HCT116 (cell line): Measurements from ENCODE around the gene NFIB. TPM values are rescaled to one million over a fixed set of nuclear protein-coding genes. Genes with fewer than 3 reads are reported as not detected.

Experiments
- ATAC-seq: fragments of 200-7000 bp; cut with Tn5 transposase; 2 replicates; pipeline ENCODE4 v1.9.1; 2020; ENCODE audit warnings: mild to moderate bottlenecking, moderate library complexity
- BruUV-seq: library from RNA; stranded (reverse); fragments of 400-500 nt; replicated peaks from 2 replicates; lab custom pipeline; 2021; lab: Mats Ljungman, UMichigan
- CTCF ChIA-PET: fragments of 300-600 bp; sonication (Branson Sonifier 250); formaldehyde crosslinking; loops from one replicate; lab custom pipeline; 2021; ENCODE audit warnings: antibody characterized with exemption; lab: Charles Lee
- POLR2A ChIA-PET: fragments of 300-600, 350-600 bp; sonication (Branson Sonifier 250); formaldehyde crosslinking; loops from one replicate; lab custom pipeline; 2021; ENCODE audit warnings: antibody characterized with exemption; lab: Charles Lee
- RAD21 ChIA-PET, 2 experiments: fragments of 300-600 bp; sonication (Branson Sonifier 250); formaldehyde crosslinking; loops; one replicate each; lab custom pipeline; 2023; ENCODE audit warnings: low total read pairs in 2 of 2; ENCODE audit not compliant: uncharacterized antibody in 2 of 2, unreplicated experiment in 2 of 2, low non-redundant PET in 1 of 2; lab: Charles Lee
- DNase-seq: peaks from one replicate; pipeline ENCODE4 v3.0.0-alpha.2; 2010; ENCODE audit warnings: low read depth, low spot score
- H2AFZ ChIP-seq: fragments of 200-600 bp; shearing (Covaris generic), sonication (generic); 2 replicates; pipeline ENCODE4 v1.6.1; 2017; ENCODE audit warnings: low read depth, mixed run types, mixed read lengths, antibody characterized with exemption, low read length; ENCODE audit not compliant: poor library complexity, severe bottlenecking
- H3K27ac ChIP-seq: 2 replicates; pipeline ENCODE4 v1.5.1; 2012; ENCODE audit warnings: low read depth, low read length
- H3K27me3 ChIP-seq: fragments of 200-600 bp; sonication (generic); 2 replicates; pipeline ENCODE4 v1.6.1; 2016; ENCODE audit warnings: mixed run types, low read length, mixed read lengths; ENCODE audit not compliant: insufficient read depth
- H3K36me3 ChIP-seq, 2 experiments: fragments of 200-500 bp in 1 of 2; fragments of 200-600 bp in 1 of 2; sonication (Bioruptor generic) in 1 of 2; sonication (generic) in 1 of 2; 2 replicates each; pipeline versions ENCODE4 v1.5.1 to v1.6.1; 2014 to 2016; ENCODE audit warnings: low read length in 2 of 2, inconsistent platforms in 1 of 2, mixed read lengths in 1 of 2, mixed run types in 1 of 2; ENCODE audit not compliant: insufficient read depth in 2 of 2, control insufficient read depth in 1 of 2
- H3K4me1 ChIP-seq, 2 experiments: fragments of 200-600 bp in 1 of 2; sonication (generic) in 1 of 2; 2 replicates each; pipeline versions ENCODE4 v1.5.1 to v1.6.1; 2012 to 2017; ENCODE audit warnings: low read length in 2 of 2, inconsistent platforms in 1 of 2, mild to moderate bottlenecking in 1 of 2, mixed read lengths in 1 of 2, mixed run types in 1 of 2, moderate library complexity in 1 of 2; ENCODE audit not compliant: insufficient read depth in 2 of 2, control insufficient read depth in 1 of 2
- H3K4me2 ChIP-seq: fragments of 200-600 bp; sonication (generic); 2 replicates; pipeline ENCODE4 v1.6.1; 2017; ENCODE audit warnings: mixed run types, low read length, mixed read lengths
- H3K4me3 ChIP-seq, 2 experiments: fragments of 200-600 bp in 1 of 2; sonication (generic) in 1 of 2; replicated peaks in 1 of 2; 2 replicates each; pipeline ENCODE4 v1.5.1; 2011 to 2016; ENCODE audit warnings: low read length in 2 of 2, control low read depth in 1 of 2, low read depth in 1 of 2, mild to moderate bottlenecking in 1 of 2, mixed read lengths in 1 of 2, mixed run types in 1 of 2
- H3K79me2 ChIP-seq: fragments of 200-600 bp; sonication (generic); 2 replicates; pipeline ENCODE4 v1.6.1; 2017; ENCODE audit warnings: mild to moderate bottlenecking, mixed run types, low read length, moderate library complexity, mixed read lengths; ENCODE audit not compliant: insufficient read depth
- H3K9ac ChIP-seq: fragments of 200-600 bp; sonication (generic); 2 replicates; pipeline ENCODE4 v1.6.1; 2016; ENCODE audit warnings: low read length, mixed read lengths
- H3K9me2 ChIP-seq: fragments of 200-600 bp; sonication (generic), shearing (Covaris generic); 2 replicates; pipeline ENCODE4 v1.6.1; 2017; ENCODE audit warnings: mixed run types, mild to moderate bottlenecking, moderate library complexity; ENCODE audit not compliant: insufficient read depth
- H3K9me3 ChIP-seq, 2 experiments: fragments of 200-500 bp in 1 of 2; fragments of 200-600 bp in 1 of 2; sonication (Bioruptor generic) in 1 of 2; sonication (generic) in 1 of 2; 2 replicates each; pipeline ENCODE4 v1.6.1; 2014 to 2017; ENCODE audit warnings: low read length in 2 of 2, mixed read lengths in 2 of 2, inconsistent platforms in 1 of 2, low read depth in 1 of 2, mild to moderate bottlenecking in 1 of 2, mixed run types in 1 of 2, moderate library complexity in 1 of 2; ENCODE audit not compliant: control insufficient read depth in 1 of 2, insufficient read depth in 1 of 2
- H4K20me1 ChIP-seq: fragments of 200-600 bp; sonication (generic), shearing (Covaris generic); 2 replicates; pipeline ENCODE4 v1.6.1; 2017; ENCODE audit warnings: mixed run types, mild to moderate bottlenecking, moderate library complexity; ENCODE audit not compliant: insufficient read depth
- ATF3 ChIP-seq: IDR thresholded peaks from 2 replicates; pipeline ENCODE4 v1.6.1; 2012
- CEBPB ChIP-seq: IDR thresholded peaks from 2 replicates; pipeline ENCODE4 v1.6.1; 2012; ENCODE audit warnings: low read depth
- CTCF ChIP-seq, 3 experiments: fragments of 200-600 bp in 1 of 3; sonication (generic) in 1 of 3; IDR thresholded peaks in 2 of 3; conservative IDR thresholded peaks in 1 of 3; 2 replicates each; pipeline ENCODE4 v1.5.1; 2012 to 2017; ENCODE audit warnings: low read depth in 2 of 3, low read length in 2 of 3, antibody characterized with exemption in 1 of 3, borderline replicate concordance in 1 of 3, control low read depth in 1 of 3, mild to moderate bottlenecking in 1 of 3, mixed read lengths in 1 of 3, mixed run types in 1 of 3, moderate library complexity in 1 of 3; ENCODE audit not compliant: insufficient read depth in 1 of 3
- EGR1 ChIP-seq: IDR thresholded peaks from 2 replicates; pipeline ENCODE4 v1.6.1; 2012; ENCODE audit warnings: low read depth
- ELF1 ChIP-seq: IDR thresholded peaks from 2 replicates; pipeline ENCODE4 v1.6.1; 2012; ENCODE audit warnings: low read depth, borderline replicate concordance
- EZH2phosphoT487 ChIP-seq: fragments of 200-600 bp; IDR thresholded peaks from 2 replicates; pipeline ENCODE4 v1.6.1; 2018; ENCODE audit warnings: antibody characterized with exemption, borderline replicate concordance
- FOSL1 ChIP-seq: IDR thresholded peaks from 2 replicates; pipeline ENCODE4 v1.6.1; 2012; ENCODE audit warnings: low read depth
- JUND ChIP-seq: IDR thresholded peaks from 2 replicates; pipeline ENCODE4 v1.6.1; 2012
- MAX ChIP-seq: IDR thresholded peaks from 2 replicates; pipeline ENCODE4 v1.6.1; 2012
- POLR2A ChIP-seq: IDR thresholded peaks from 2 replicates; pipeline ENCODE4 v1.7.0; 2011; ENCODE audit warnings: borderline replicate concordance; ENCODE audit not compliant: insufficient read depth, insufficient read length; ENCODE audit errors: extremely low read depth
- POLR2AphosphoS5 ChIP-seq: IDR thresholded peaks from 2 replicates; pipeline ENCODE4 v1.6.1; 2011; ENCODE audit warnings: mild to moderate bottlenecking, low read depth, low read length, moderate library complexity
- RAD21 ChIP-seq: IDR thresholded peaks from 2 replicates; pipeline ENCODE4 v1.6.1; 2012; ENCODE audit warnings: low read depth, mild to moderate bottlenecking
- REST ChIP-seq: IDR thresholded peaks from 2 replicates; pipeline ENCODE4 v1.6.1; 2012; ENCODE audit warnings: low read depth
- SIN3A ChIP-seq: IDR thresholded peaks from 2 replicates; pipeline ENCODE4 v1.6.1; 2012; ENCODE audit warnings: low read depth
- SRF ChIP-seq: IDR thresholded peaks from 2 replicates; pipeline ENCODE4 v1.6.1; 2012; ENCODE audit warnings: low read depth
- TCF7L2 ChIP-seq: IDR thresholded peaks from 2 replicates; pipeline ENCODE4 v1.7.0; 2011; ENCODE audit warnings: borderline replicate concordance, inconsistent platforms; ENCODE audit not compliant: insufficient read depth, insufficient read length; ENCODE audit errors: extremely low read depth
- YY1 ChIP-seq: IDR thresholded peaks from 2 replicates; pipeline ENCODE4 v1.6.1; 2011; ENCODE audit warnings: low read length, low read depth, moderate library complexity, mild to moderate bottlenecking; ENCODE audit not compliant: insufficient replicate concordance; ENCODE audit errors: extremely low read depth
- ZFX ChIP-seq: fragments of 450-650 bp; IDR thresholded peaks from 2 replicates; pipeline ENCODE4 v1.6.1; 2017
- ZNF274 ChIP-seq: fragments of 200-500 bp; sonication (Bioruptor generic); IDR thresholded peaks from 2 replicates; pipeline ENCODE4 v1.6.1; 2014; ENCODE audit warnings: mild to moderate bottlenecking, low read depth, low read length, inconsistent platforms
- intact Hi-C: fragments of 100-400 bp; cut with micrococcal nuclease; formaldehyde crosslinking; loops from 2 replicates; pipeline ENCODE4 v1.10.0; 2022
- total RNA-seq: library from RNA; stranded (reverse); gene quantifications from one replicate; pipeline ENCODE4 v1.2.1, GENCODE V29; 2021; ENCODE audit not compliant: unreplicated experiment

The NFIB gene
- total RNA-seq, 1 experiment from 2014 or later, result 6.6 TPM

- Histone ChIP-seq H3K9me3 (no peaks in the 10 kb centered on the region), H3K4me2 (no peak overlapping the region), H3K79me2 (no peaks in the 10 kb centered on the region)
- POLR2A ChIA-PET, result no interaction called here
- no peak for TF ChIP-seq CTCF (IDR thresholded peaks at IDR 0.05 in 2 of 3, conservative IDR thresholded peaks at IDR 0.05 in 1 of 3; ENCODE audit: borderline replicate concordance in 1 of 3, insufficient read depth in 1 of 3, low read depth in 2 of 3, low read length in 2 of 3)
- no peak for TF ChIP-seq MAX
- no peak for TF ChIP-seq YY1
- no peak for TF ChIP-seq SIN3A
- no peak for TF ChIP-seq TCF7L2
- no peak for TF ChIP-seq RAD21
- no peak for TF ChIP-seq POLR2AphosphoS5
- no peak for TF ChIP-seq SRF
- TF ChIP-seq ATF3, result no peak
- no peak for TF ChIP-seq EGR1
- TF ChIP-seq EZH2phosphoT487, result no peak
- TF ChIP-seq CEBPB, result no peak
- TF ChIP-seq ZFX, result no peak
- TF ChIP-seq JUND, result no peak
- TF ChIP-seq REST, result no peak
- no peak for TF ChIP-seq ZNF274
- no peak for TF ChIP-seq POLR2A
- TF ChIP-seq ELF1, result no peak
- no peak for TF ChIP-seq FOSL1
- TF ChIP-seq, all 23 proteins: peak for 0
- RAD21 ChIA-PET, result no interaction called here
- ATAC-seq (no peak), DNase-seq (no peak)
- BruUV-seq, result no TSS peak
- Histone ChIP-seq H3K9me2 (no peaks in the 10 kb centered on the region), H3K36me3 (no peaks in the 10 kb centered on the region), H3K27me3 (no peaks in the 10 kb centered on the region), H3K4me3 (no peak overlapping the region), H3K9ac (no peak overlapping the region), H4K20me1 (no peaks in the 10 kb centered on the region), H3K27ac (no peak overlapping the region), H3K4me1 (no peaks in the 10 kb centered on the region; a peak in 1 of 4 replicates), H2AFZ (no peak overlapping the region)
- CTCF ChIA-PET, result no interaction called here
- intact Hi-C loops, result no loop called here
Measured at GRCh38 chr9:14209399-14210345, 104.3 kb downstream of the NFIB start.
